Activated B cell treated with CpG ODN at 0.5 μM for 24 hours (primary cell): Measurements from ENCODE around the gene ANKRD6. TPM values are rescaled to one million over a fixed set of nuclear protein-coding genes. Genes with fewer than 3 reads are reported as not detected.

ENCODE experiments used
- ATAC-seq: fragments of 200-7000 bp; cut with Tn5 transposase; one replicate; pipeline ENCODE4 v1.10.0; 2021; ENCODE audit warnings: low read depth, mild to moderate bottlenecking, moderate library complexity
- CTCF ChIA-PET: fragments of 350-600 bp; sonication (Branson Sonifier 250); formaldehyde crosslinking; loops from one replicate; lab custom pipeline; 2021; ENCODE audit warnings: antibody characterized with exemption; lab: Charles Lee
- POLR2A ChIA-PET: fragments of 350-600 bp; sonication (Branson Sonifier 250); formaldehyde crosslinking; loops from one replicate; lab custom pipeline; 2021; ENCODE audit warnings: antibody characterized with exemption; lab: Charles Lee
- DNase-seq: peaks from one replicate; pipeline ENCODE4 v3.0.0; 2022
- H3K27ac Mint-ChIP-seq: one replicate; pipeline ENCODE4 v1.8.0; 2020; ENCODE audit warnings: mixed read lengths
- H3K27me3 Mint-ChIP-seq: one replicate; pipeline ENCODE4 v1.8.0; 2021; ENCODE audit warnings: mixed read lengths
- H3K36me3 Mint-ChIP-seq: one replicate; pipeline ENCODE4 v1.8.0; 2021; ENCODE audit warnings: low read depth, mixed read lengths
- H3K4me1 Mint-ChIP-seq: one replicate; pipeline ENCODE4 v1.8.0; 2021; ENCODE audit warnings: mixed read lengths
- H3K4me3 Mint-ChIP-seq: one replicate; pipeline ENCODE4 v1.8.0; 2020; ENCODE audit warnings: mild to moderate bottlenecking, mixed read lengths
- H3K9me3 Mint-ChIP-seq: one replicate; pipeline ENCODE4 v1.8.0; 2020; ENCODE audit warnings: mixed read lengths
- CTCF ChIP-seq: fragments of 200-600 bp; IDR thresholded peaks from one replicate; pipeline ENCODE4 v1.8.0; 2022; ENCODE audit warnings: antibody characterized with exemption, mild to moderate bottlenecking
- intact Hi-C: fragments of 100-400 bp; cut with micrococcal nuclease; formaldehyde crosslinking; loops from one replicate; pipeline ENCODE4 v1.15.1; 2024
- total RNA-seq: library from RNA; stranded (reverse); gene quantifications from 2 replicates; pipeline ENCODE4 v1.2.3, GENCODE V29; 2022

Gene ANKRD6
- total RNA-seq, 1 donor from 2014 or later: 9.6 TPM

- no peak overlapping the region for H3K27ac Mint-ChIP-seq
Observed at GRCh38 chr6:89599727-89600126, 166.8 kb downstream of the ANKRD6 start.

GRCh38 chr6:89602166-89602565, 169.2 kb downstream of the ANKRD6 start:
- no peaks in the 10 kb centered on the region for H3K36me3 Mint-ChIP-seq
- ChIA-PET CTCF (no interaction called here), POLR2A (no interaction called here)
- H3K4me3 Mint-ChIP-seq: no peak overlapping the region
- DNase-seq (no peak), ATAC-seq (no peak)
- TF ChIP-seq CTCF: no peak
- intact Hi-C loops: no loop called here
- no peak overlapping the region for H3K27ac Mint-ChIP-seq
- peaks cover 11% of the 10 kb centered on the region for H3K4me1 Mint-ChIP-seq
- no peaks in the 10 kb centered on the region for H3K27me3 Mint-ChIP-seq
- peaks cover 3% of the 10 kb centered on the region for H3K9me3 Mint-ChIP-seq

More at GRCh38 chr6:89599727-89600126, 166.8 kb downstream of the ANKRD6 start:
- H3K27me3 Mint-ChIP-seq: no peaks in the 10 kb centered on the region
- peaks cover 5% of the 10 kb centered on the region for H3K9me3 Mint-ChIP-seq
- H3K4me3 Mint-ChIP-seq: no peak overlapping the region
- intact Hi-C loops: no loop called here
- TF ChIP-seq CTCF: no peak
- ATAC-seq: no peak
- DNase-seq: no peak
- H3K4me1 Mint-ChIP-seq: peaks cover 30% of the 10 kb centered on the region
- no peaks in the 10 kb centered on the region for H3K36me3 Mint-ChIP-seq
- POLR2A ChIA-PET: interaction anchor here (0.9 to 1.0 kb wide), 2 partner anchors 166 to 520 kb away, joined by 3 read pairs; no protein-coding TSS in a partner anchor
- CTCF ChIA-PET: no interaction called here

GRCh38 chr6:89604653-89605052, 171.7 kb downstream of the ANKRD6 start:
- intact Hi-C loops: no loop called here
- no peak for TF ChIP-seq CTCF
- Mint-ChIP-seq H3K4me1 (no peaks in the 10 kb centered on the region), H3K27ac (no peak overlapping the region), H3K27me3 (no peaks in the 10 kb centered on the region), H3K4me3 (no peak overlapping the region), H3K36me3 (no peaks in the 10 kb centered on the region), H3K9me3 (no peaks in the 10 kb centered on the region)
- POLR2A ChIA-PET: no interaction called here
- DNase-seq (no peak), ATAC-seq (no peak)
- CTCF ChIA-PET: interaction anchor here (1.1 kb wide), 1 partner anchor 233 kb away, joined by 3 read pairs; no protein-coding TSS in a partner anchor

- Mint-ChIP-seq H3K4me1 (no peaks in the 10 kb centered on the region), H3K36me3 (no peaks in the 10 kb centered on the region), H3K9me3 (no peaks in the 10 kb centered on the region), H3K4me3 (no peak overlapping the region), H3K27ac (no peak overlapping the region), H3K27me3 (no peaks in the 10 kb centered on the region)
- intact Hi-C loops: no loop called here
- DNase-seq (no peak), ATAC-seq (no peak)
- ChIA-PET CTCF (no interaction called here), POLR2A (interaction anchor here (0.6 kb wide), 1 partner anchor 209 kb away, joined by 3 read pairs; no protein-coding TSS in a partner anchor)
- TF ChIP-seq CTCF: no peak
Observed at GRCh38 chr6:89605861-89606260, 172.9 kb downstream of the ANKRD6 start.

GRCh38 chr6:89610149-89610642, 177.2 kb downstream of the ANKRD6 start:
- ATAC-seq: peak; percentile 81
- intact Hi-C loops: loop anchor here (1.0 to 2.0 kb wide), 6 partner anchors 28 to 628 kb away; partner anchors contain the start of genes ANKRD6 and LYRM2
- DNase-seq: peak; percentile 67
- Mint-ChIP-seq H3K27ac (no peak overlapping the region), H3K27me3 (no peaks in the 10 kb centered on the region), H3K36me3 (no peaks in the 10 kb centered on the region), H3K4me1 (no peaks in the 10 kb centered on the region), H3K4me3 (no peak overlapping the region), H3K9me3 (no peaks in the 10 kb centered on the region)
- peak; percentile 57 for TF ChIP-seq CTCF
- POLR2A ChIA-PET: interaction anchor here (1.8 kb wide), 1 partner anchor 28 kb away, joined by 5 read pairs; the partner anchor contains the start of gene LYRM2
- CTCF ChIA-PET: interaction anchor here (0.7 to 4.6 kb wide), 10 partner anchors 12 to 627 kb away, joined by 3 to 38 read pairs (median 12); no protein-coding TSS in a partner anchor
